Kidney (tissue), 14 donors: Measurements from ENCODE around the gene SPATA33. TPM values are rescaled to one million over a fixed set of nuclear protein-coding genes. Genes with fewer than 3 reads are reported as not detected.

Experiments
- DNase-seq, 5 donors: peaks; one replicate each; pipeline ENCODE4 v3.0.0-alpha.2; 2013 to 2020
- FAIRE-seq: peaks from 2 replicates; lab custom pipeline; 2012; peaks lifted over from hg19 to GRCh38; lab: Jason Lieb, UNC
- H3K27ac ChIP-seq, 2 donors: one replicate each; pipeline ENCODE4 v1.7.0; 2013; ENCODE audit warnings: low read depth in 2 of 2, low read length in 2 of 2, inconsistent platforms in 1 of 2
- H3K27me3 ChIP-seq: one replicate; pipeline ENCODE4 v1.7.1; 2013; ENCODE audit warnings: low read length, inconsistent platforms; ENCODE audit not compliant: control insufficient read depth, insufficient read depth
- H3K36me3 ChIP-seq, 3 donors: one replicate each; pipeline versions ENCODE4 v1.7.0 to v1.7.1; 2013; ENCODE audit warnings: low read length in 3 of 3, control low read depth in 1 of 3, inconsistent platforms in 1 of 3; ENCODE audit not compliant: insufficient read depth in 3 of 3, control insufficient read depth in 2 of 3
- H3K4me1 ChIP-seq, 3 donors: one replicate each; pipeline versions ENCODE4 v1.7.0 to v1.7.1; 2013; ENCODE audit warnings: low read length in 3 of 3, inconsistent platforms in 1 of 3, low read depth in 1 of 3; ENCODE audit not compliant: control insufficient read depth in 2 of 3, insufficient read depth in 2 of 3
- H3K4me3 ChIP-seq, 3 donors: one replicate each; pipeline versions ENCODE4 v1.7.0 to v1.8.1; 2013; ENCODE audit warnings: low read length in 3 of 3, control low read depth in 1 of 3, inconsistent platforms in 1 of 3
- H3K9ac ChIP-seq, 3 donors: one replicate each; pipeline versions ENCODE4 v1.7.0 to v1.7.1; 2013; ENCODE audit warnings: low read length in 3 of 3, control low read depth in 1 of 3, inconsistent platforms in 1 of 3
- H3K9me3 ChIP-seq, 3 donors: one replicate each; pipeline versions ENCODE4 v1.7.0 to v1.7.1; 2013; ENCODE audit warnings: low read length in 3 of 3, control low read depth in 1 of 3, inconsistent platforms in 1 of 3; ENCODE audit not compliant: control insufficient read depth in 2 of 3, insufficient read depth in 1 of 3
- CTCF ChIP-seq: IDR thresholded peaks from 3 replicates; pipeline ENCODE4 v1.5.1; 2012; ENCODE audit warnings: mild to moderate bottlenecking, moderate library complexity, borderline replicate concordance; ENCODE audit not compliant: insufficient read depth; ENCODE audit errors: extremely low read depth
- intact Hi-C: fragments of 100-400 bp; cut with DNase I; formaldehyde crosslinking; loops from one replicate; pipeline ENCODE4 v1.11.1; 2022
- polyA plus RNA-seq: library from polyadenylated mRNA; stranded (reverse); fragments of 350-450 nt; fragmentation: Illumina TruSeq; extraction: RNeasy Lipid Tissue Mini Kit (QIAGEN cat#74804); gene quantifications from one replicate; pipeline ENCODE4 v1.2.3, GENCODE V29; 2014; ENCODE audit warnings: low read depth, low replicate concordance; ENCODE audit not compliant: insufficient read depth
- total RNA-seq: library from RNA; stranded (reverse); fragmentation: NEBNext Ultra II Directional; extraction: Animal tissue kit (Norgen Biotek cat#: 25700); gene quantifications from one replicate; pipeline ENCODE4 v1.2.1, GENCODE V29; 2021
- donor health status: control.
- donor health status: control.
- donor health status: control.
- donor health status: control.
- donor health status: control.
- donor health status: DM: yes; HTN: yes; CAD: no.
- donor health status: Normal renal cell carcinoma (clear cell type).

SPATA33 gene
- total and polyA plus RNA-seq, 2 donors from 2014 or later = 13.4 to 16.3 TPM

GRCh38 chr16:89618109-89618998 lies 39.3 kb upstream of the SPATA33 start:
- H3K4me3 ChIP-seq = no peak overlapping the region
- TF ChIP-seq CTCF = no peak
- H3K9ac ChIP-seq = no peak overlapping the region
- no peak for FAIRE-seq
- no peak for DNase-seq
- no peaks in the 10 kb centered on the region for H3K9me3 ChIP-seq
- no peaks in the 10 kb centered on the region for H3K27me3 ChIP-seq
- no peak overlapping the region for H3K27ac ChIP-seq
- H3K4me1 ChIP-seq = peaks cover 0 to 18% (median 0%) of the 10 kb centered on the region in 3 donors
- intact Hi-C loops = no loop called here
- H3K36me3 ChIP-seq = no peaks in the 10 kb centered on the region

GRCh38 chr16:89619840-89620239 lies 37.8 kb upstream of the SPATA33 start:
- no peak overlapping the region for H3K4me3 ChIP-seq
- H3K27ac ChIP-seq = no peak overlapping the region
- no peak for TF ChIP-seq CTCF
- H3K27me3 ChIP-seq = no peaks in the 10 kb centered on the region
- H3K4me1 ChIP-seq = peaks cover 0 to 20% (median 7%) of the 10 kb centered on the region in 3 donors
- DNase-seq = peak in 2 of 5 donors; percentile 59 to 91
- no peaks in the 10 kb centered on the region for H3K9me3 ChIP-seq
- intact Hi-C loops = no loop called here
- H3K9ac ChIP-seq = no peak overlapping the region
- H3K36me3 ChIP-seq = no peaks in the 10 kb centered on the region
- no peak for FAIRE-seq

GRCh38 chr16:89620406-89620841 lies 37.2 kb upstream of the SPATA33 start:
- no peak overlapping the region for H3K9ac ChIP-seq
- H3K4me3 ChIP-seq = no peak overlapping the region
- FAIRE-seq = no peak
- TF ChIP-seq CTCF = no peak
- H3K27me3 ChIP-seq = no peaks in the 10 kb centered on the region
- no peaks in the 10 kb centered on the region for H3K36me3 ChIP-seq
- H3K27ac ChIP-seq = no peak overlapping the region
- intact Hi-C loops = no loop called here
- DNase-seq = peak in 3 of 5 donors; percentile 36 to 84 (median 77)
- H3K9me3 ChIP-seq = no peaks in the 10 kb centered on the region
- peaks cover 0 to 20% (median 8%) of the 10 kb centered on the region in 3 donors for H3K4me1 ChIP-seq
